Activated T-cell treated with anti-CD3 and anti-CD28 coated beads, Interleukin-2, amount 50 U/mL, for 72 hours (primary cell): ENCODE data around the gene NR5A1. TPM values are rescaled to one million over a fixed set of nuclear protein-coding genes. Genes with fewer than 3 reads are reported as not detected.

Source experiments
- ATAC-seq, 2 donors: fragments of 150-1000 bp; cut with Tn5 transposase; replicated peaks in 1 of 2; 2 replicates each; pipeline ENCODE4 v1.10.0; 2021; ENCODE audit warnings: moderate library complexity in 2 of 2, mild to moderate bottlenecking in 1 of 2
- DNase-seq, 2 donors: peaks; one replicate each; pipeline ENCODE4 v3.0.0; 2021 to 2022; ENCODE audit warnings: mixed read lengths in 1 of 2
- H3K27ac Mint-ChIP-seq: one replicate; pipeline ENCODE4 v1.8.0; 2022; ENCODE audit warnings: mild to moderate bottlenecking, moderate library complexity, mixed read lengths
- H3K27me3 Mint-ChIP-seq: one replicate; pipeline ENCODE4 v1.8.0; 2022; ENCODE audit warnings: low read depth, mixed read lengths
- H3K36me3 Mint-ChIP-seq, 2 donors: one replicate each; pipeline ENCODE4 v1.8.0; 2022; ENCODE audit warnings: mixed read lengths in 2 of 2, mild to moderate bottlenecking in 1 of 2; ENCODE audit not compliant: insufficient read depth in 2 of 2
- H3K4me1 Mint-ChIP-seq: one replicate; pipeline ENCODE4 v1.8.0; 2022; ENCODE audit warnings: low read depth, mixed read lengths
- H3K4me3 Mint-ChIP-seq, 2 donors: one replicate each; pipeline ENCODE4 v1.8.0; 2022; ENCODE audit warnings: mild to moderate bottlenecking in 2 of 2, mixed read lengths in 2 of 2, moderate library complexity in 2 of 2
- H3K9me3 Mint-ChIP-seq, 2 donors: one replicate each; pipeline ENCODE4 v1.8.0; 2022; ENCODE audit warnings: mixed read lengths in 2 of 2
- total RNA-seq, 2 donors: library from RNA; stranded (reverse); gene quantifications; one replicate each; pipeline ENCODE4 v1.2.3, GENCODE V29; 2022

The NR5A1 gene
- total RNA-seq, 2 donors from 2014 or later: 0.07 TPM; not detected in 1

- H3K9me3 Mint-ChIP-seq: no peaks in the 10 kb centered on the region
- H3K4me3 Mint-ChIP-seq: no peak overlapping the region
- ATAC-seq: no peak
- DNase-seq: no peak
- no peaks in the 10 kb centered on the region for H3K4me1 Mint-ChIP-seq
- no peaks in the 10 kb centered on the region for H3K27me3 Mint-ChIP-seq
- no peak overlapping the region for H3K27ac Mint-ChIP-seq
- H3K36me3 Mint-ChIP-seq: no peaks in the 10 kb centered on the region
These were observed 4.2 kb upstream of the NR5A1 start for GRCh38 chr9:124511426-124511840.

GRCh38 chr9:124510650-124511425 lies 3.6 kb upstream of the NR5A1 start:
- Mint-ChIP-seq H3K4me1 (no peaks in the 10 kb centered on the region), H3K4me3 (no peak overlapping the region), H3K36me3 (no peaks in the 10 kb centered on the region), H3K27me3 (no peaks in the 10 kb centered on the region), H3K27ac (no peak overlapping the region), H3K9me3 (no peaks in the 10 kb centered on the region)
- no peak for DNase-seq
- no peak for ATAC-seq

GRCh38 chr9:124507880-124508423 lies 753 bp upstream of the NR5A1 start:
- H3K27ac Mint-ChIP-seq: no peak overlapping the region
- H3K36me3 Mint-ChIP-seq: peaks cover 3 to 5% of the 10 kb centered on the region in 2 donors
- ATAC-seq (no peak), DNase-seq (no peak)
- H3K27me3 Mint-ChIP-seq: peaks cover 14% of the 10 kb centered on the region
- peaks cover 7% of the 10 kb centered on the region for H3K4me1 Mint-ChIP-seq
- no peaks in the 10 kb centered on the region for H3K9me3 Mint-ChIP-seq
- no peak overlapping the region for H3K4me3 Mint-ChIP-seq

- H3K4me3 Mint-ChIP-seq: no peak overlapping the region
- H3K4me1 Mint-ChIP-seq: peaks cover 7% of the 10 kb centered on the region
- ATAC-seq: no peak
These were observed 766 bp downstream of the NR5A1 start for GRCh38 chr9:124506433-124506832.

GRCh38 chr9:124505901-124506346 lies 1.3 kb downstream of the NR5A1 start:
- Mint-ChIP-seq H3K27ac (no peak overlapping the region), H3K4me3 (no peak overlapping the region), H3K27me3 (peaks cover 23% of the 10 kb centered on the region), H3K4me1 (peaks cover 9% of the 10 kb centered on the region), H3K36me3 (peaks cover 3 to 5% of the 10 kb centered on the region in 2 donors), H3K9me3 (no peaks in the 10 kb centered on the region)
- DNase-seq: no peak
- ATAC-seq: no peak

More at GRCh38 chr9:124506433-124506832, 766 bp downstream of the NR5A1 start:
- H3K27ac Mint-ChIP-seq: no peak overlapping the region
- peaks cover 3 to 5% of the 10 kb centered on the region in 2 donors for H3K36me3 Mint-ChIP-seq
- peaks cover 23% of the 10 kb centered on the region for H3K27me3 Mint-ChIP-seq
- DNase-seq: no peak
- no peaks in the 10 kb centered on the region for H3K9me3 Mint-ChIP-seq

- no peak overlapping the region for H3K27ac Mint-ChIP-seq
- no peak for ATAC-seq
- peak overlapping the region in 1 of 2 donors; percentile 42 for H3K4me3 Mint-ChIP-seq
- H3K36me3 Mint-ChIP-seq: peaks cover 3 to 5% of the 10 kb centered on the region in 2 donors
- no peak for DNase-seq
- H3K27me3 Mint-ChIP-seq: peaks cover 23% of the 10 kb centered on the region
- no peaks in the 10 kb centered on the region for H3K9me3 Mint-ChIP-seq
- peaks cover 13% of the 10 kb centered on the region for H3K4me1 Mint-ChIP-seq
These were observed 1.9 kb downstream of the NR5A1 start for GRCh38 chr9:124505006-124505900.

GRCh38 chr9:124504530-124505005 lies 2.6 kb downstream of the NR5A1 start:
- H3K9me3 Mint-ChIP-seq: no peaks in the 10 kb centered on the region

GRCh38 chr9:124503713-124504529 lies 3.3 kb downstream of the NR5A1 start:
- Mint-ChIP-seq H3K4me3 (peak overlapping the region; percentile 69 to 89), H3K27ac (no peak overlapping the region), H3K36me3 (peaks cover 3 to 5% of the 10 kb centered on the region in 2 donors), H3K9me3 (no peaks in the 10 kb centered on the region), H3K4me1 (peaks cover 21% of the 10 kb centered on the region), H3K27me3 (peaks cover 23% of the 10 kb centered on the region)
- ATAC-seq (peak in 1 of 2 donors; percentile 24), DNase-seq (no peak)

More at GRCh38 chr9:124504530-124505005, 2.6 kb downstream of the NR5A1 start:
- Mint-ChIP-seq H3K4me3 (no peak overlapping the region), H3K4me1 (peaks cover 16% of the 10 kb centered on the region), H3K36me3 (peaks cover 3 to 5% of the 10 kb centered on the region in 2 donors), H3K27ac (no peak overlapping the region), H3K27me3 (peaks cover 23% of the 10 kb centered on the region)
- ATAC-seq (peak in 1 of 2 donors; percentile 23), DNase-seq (no peak)

- Mint-ChIP-seq H3K27ac (no peak overlapping the region), H3K4me1 (peaks cover 21% of the 10 kb centered on the region), H3K4me3 (peak overlapping the region; percentile 69 to 89), H3K36me3 (peaks cover 3 to 5% of the 10 kb centered on the region in 2 donors), H3K9me3 (no peaks in the 10 kb centered on the region), H3K27me3 (peaks cover 23% of the 10 kb centered on the region)
- no peak for DNase-seq
- no peak for ATAC-seq
These were observed 4.2 kb downstream of the NR5A1 start for GRCh38 chr9:124502711-124503702.

GRCh38 chr9:124501771-124502320 lies 5.4 kb downstream of the NR5A1 start:
- no peak overlapping the region for H3K27ac Mint-ChIP-seq
- no peak overlapping the region for H3K4me3 Mint-ChIP-seq
- H3K9me3 Mint-ChIP-seq: no peaks in the 10 kb centered on the region
- H3K4me1 Mint-ChIP-seq: peaks cover 24% of the 10 kb centered on the region
- H3K27me3 Mint-ChIP-seq: peaks cover 23% of the 10 kb centered on the region
- H3K36me3 Mint-ChIP-seq: peaks cover 3 to 5% of the 10 kb centered on the region in 2 donors
- ATAC-seq (no peak), DNase-seq (no peak)
